ENCODE measurements around the gene ATR.
A peak's percentile ranks its signal among the peaks of the same experiment; 100 is the strongest.
"Not testable (repeated sequence)": the region's sequence is repeated elsewhere in the genome, so short reads cannot be mapped to it uniquely, and the experiment has no call there.

The ATR gene

GRCh38 chr3:142578329-142579223, at the start of gene ATR:
ATR (minus strand) TSS chr3:142578733; CDS start chr3:142578704, 29 bp downstream.
- peak; percentile 98 for DNase-seq

GRCh38 chr3:142626971-142627370, 48.4 kb upstream of the ATR start:
- DNase-seq, result no peak

- no peak for DNase-seq
Observed at GRCh38 chr3:142625153-142625440, 46.6 kb upstream of the ATR start.

GRCh38 chr3:142624341-142625152, 46.0 kb upstream of the ATR start:
- DNase-seq, result no peak

- DNase-seq, result no peak
Observed at GRCh38 chr3:142623194-142623593, 44.7 kb upstream of the ATR start.

GRCh38 chr3:142622405-142622804, 43.9 kb upstream of the ATR start:
- DNase-seq, result no peak

- DNase-seq, result no peak
Observed at GRCh38 chr3:142618917-142619461, 40.5 kb upstream of the ATR start.

GRCh38 chr3:142615171-142615570, 36.6 kb upstream of the ATR start:
- DNase-seq, result no peak

- DNase-seq, result no peak
Observed at GRCh38 chr3:142614059-142614626, 35.6 kb upstream of the ATR start.

GRCh38 chr3:142613491-142613890, 35.0 kb upstream of the ATR start:
- DNase-seq, result no peak

GRCh38 chr3:142611206-142611605, 32.7 kb upstream of the ATR start:
- DNase-seq, result no peak

- DNase-seq, result no peak
Observed at GRCh38 chr3:142609136-142609535, 30.6 kb upstream of the ATR start.

- no peak for DNase-seq
Observed at GRCh38 chr3:142608631-142609030, 30.1 kb upstream of the ATR start.

GRCh38 chr3:142604940-142605339, 26.4 kb upstream of the ATR start:
- DNase-seq, result no peak

GRCh38 chr3:142603386-142603705, 24.8 kb upstream of the ATR start:
- not testable (repeated sequence) for DNase-seq

GRCh38 chr3:142602619-142603385, 24.3 kb upstream of the ATR start:
- DNase-seq, result no peak

GRCh38 chr3:142601713-142602112, 23.2 kb upstream of the ATR start:
- no peak for DNase-seq

GRCh38 chr3:142597906-142598305, 19.4 kb upstream of the ATR start:
- no peak for DNase-seq

GRCh38 chr3:142596726-142597088, 18.2 kb upstream of the ATR start:
- no peak for DNase-seq

GRCh38 chr3:142595951-142596725, 17.6 kb upstream of the ATR start, which contains the start of gene PLS1:
PLS1 (plus strand) TSS chr3:142596393; CDS start chr3:142664238, 67,845 bp downstream.
- peak; percentile 86 for DNase-seq

- no peak for DNase-seq
Observed at GRCh38 chr3:142595581-142595950, 17.0 kb upstream of the ATR start.

GRCh38 chr3:142595141-142595540, 16.6 kb upstream of the ATR start:
- DNase-seq, result no peak

Measured in CD4-positive, alpha-beta T cell treated with Interleukin-6 for 4 hours (primary cell).